PC-9 (cell line): ENCODE data around the gene LUZP1. TPM values are rescaled to one million over a fixed set of nuclear protein-coding genes. Genes with fewer than 3 reads are reported as not detected.

Source experiments
- BruUV-seq: library from RNA; stranded (reverse); fragments of 400-500 nt; replicated peaks from 2 replicates; lab custom pipeline; 2021; lab: Mats Ljungman, UMichigan
- CTCF ChIA-PET: fragments of 300-600 bp; sonication (Branson Sonifier 250); formaldehyde crosslinking; loops from one replicate; lab custom pipeline; 2022; ENCODE audit warnings: antibody characterized with exemption; lab: Charles Lee
- POLR2A ChIA-PET: fragments of 300-600 bp; sonication (Branson Sonifier 250); formaldehyde crosslinking; loops from one replicate; lab custom pipeline; 2022; ENCODE audit warnings: antibody characterized with exemption; ENCODE audit not compliant: unreplicated experiment; lab: Charles Lee
- DNase-seq, 2 experiments: peaks; one replicate each; pipeline versions ENCODE4 v3.0.0 to v3.0.0-alpha.2; 2015 to 2022; ENCODE audit warnings: mixed read lengths in 1 of 2
- H2AFZ ChIP-seq: fragments of 200-600 bp; sonication (generic); 2 replicates; pipeline ENCODE4 v1.8.1; 2017; ENCODE audit warnings: antibody characterized with exemption
- H3F3A ChIP-seq: fragments of 200-600 bp; sonication (generic); 2 replicates; pipeline ENCODE4 v1.8.1; 2017; ENCODE audit warnings: antibody characterized with exemption, mild to moderate bottlenecking, low read depth; ENCODE audit not compliant: insufficient read depth
- H3K27ac ChIP-seq: fragments of 200-600 bp; sonication (generic); 2 replicates; pipeline ENCODE4 v1.6.1; 2016; ENCODE audit warnings: mixed run types
- H3K27me3 ChIP-seq: fragments of 200-600 bp; sonication (generic); 2 replicates; pipeline ENCODE4 v1.6.1; 2016; ENCODE audit warnings: low read depth, mixed run types; ENCODE audit not compliant: insufficient read depth
- H3K36me3 ChIP-seq: fragments of 200-600 bp; sonication (generic); 2 replicates; pipeline ENCODE4 v1.6.1; 2016; ENCODE audit warnings: low read depth, mixed run types
- H3K4me1 ChIP-seq: fragments of 200-600 bp; sonication (generic); replicated peaks from 2 replicates; pipeline ENCODE4 v1.6.1; 2016; ENCODE audit warnings: mixed run types; ENCODE audit not compliant: insufficient read depth
- H3K4me2 ChIP-seq: fragments of 200-600 bp; sonication (generic); 2 replicates; pipeline ENCODE4 v1.6.1; 2017; ENCODE audit warnings: mixed run types
- H3K4me3 ChIP-seq: fragments of 200-600 bp; sonication (generic); 2 replicates; pipeline ENCODE4 v1.6.1; 2016; ENCODE audit warnings: mixed run types
- H3K79me2 ChIP-seq: fragments of 200-600 bp; sonication (generic); 2 replicates; pipeline ENCODE4 v1.6.1; 2017; ENCODE audit warnings: low read depth, mixed run types
- H3K9me2 ChIP-seq: fragments of 200-600 bp; sonication (generic); 2 replicates; pipeline ENCODE4 v1.8.1; 2017; ENCODE audit warnings: mild to moderate bottlenecking; ENCODE audit not compliant: insufficient read depth
- H3K9me3 ChIP-seq: fragments of 200-600 bp; sonication (generic); 2 replicates; pipeline ENCODE4 v1.8.1; 2016; ENCODE audit warnings: low read depth; ENCODE audit not compliant: insufficient read depth
- H4K20me1 ChIP-seq: fragments of 200-600 bp; sonication (generic); 2 replicates; pipeline ENCODE4 v1.8.1; 2017; ENCODE audit not compliant: insufficient read depth
- CTCF ChIP-seq: fragments of 200-600 bp; sonication (generic); conservative IDR thresholded peaks from 2 replicates; pipeline ENCODE4 v1.6.1; 2017; ENCODE audit warnings: mixed run types, antibody characterized with exemption, mild to moderate bottlenecking, moderate library complexity
- EZH2 ChIP-seq: fragments of 200-600 bp; sonication (generic); IDR thresholded peaks from 2 replicates; pipeline ENCODE4 v1.8.0; 2017; ENCODE audit warnings: antibody characterized with exemption, low read depth
- intact Hi-C: fragments of 100-400 bp; cut with micrococcal nuclease; formaldehyde crosslinking; loops from one replicate; pipeline ENCODE4 v1.10.0; 2022; ENCODE audit not compliant: unreplicated experiment
- total RNA-seq: library from RNA; stranded (reverse); gene quantifications from 2 replicates; pipeline ENCODE4 v1.2.3, GENCODE V29; 2021

LUZP1 gene
- total RNA-seq, 1 experiment from 2014 or later = 35.0 TPM

DNA sequence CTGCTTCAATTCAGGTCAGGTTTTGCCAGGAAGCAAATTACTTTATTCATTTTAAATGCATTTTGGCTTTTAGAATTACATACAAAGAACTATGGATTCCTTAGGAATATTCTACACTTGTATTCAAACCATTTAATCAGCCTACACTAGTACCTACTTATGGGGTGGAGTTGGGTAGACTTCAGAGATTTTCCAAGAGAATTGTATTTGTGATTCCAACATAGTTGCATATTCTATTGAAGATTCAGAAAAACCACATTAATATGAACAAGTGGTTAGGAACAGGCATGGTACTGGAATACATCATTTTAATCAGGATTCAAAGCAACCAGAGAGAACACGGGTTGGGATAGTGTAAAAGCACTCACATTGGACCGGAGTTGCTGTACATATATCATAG is 33.4 kb downstream of the LUZP1 start:
- POLR2A ChIA-PET = no interaction called here
- Histone ChIP-seq H3K27me3 (no peaks in the 10 kb centered on the region), H3K4me3 (no peak overlapping the region), H3K79me2 (peaks cover 45% of the 10 kb centered on the region), H3F3A (peaks cover 5% of the 10 kb centered on the region; the same call in 1 of the 2 replicates), H3K9me3 (no peaks in the 10 kb centered on the region), H3K27ac (no peak overlapping the region), H4K20me1 (0 out of 2 replicates have a peak, but pooled peaks cover 5% of the 10 kb centered on the region), H3K4me2 (no peak overlapping the region), H3K4me1 (no peaks in the 10 kb centered on the region), H3K36me3 (no peaks in the 10 kb centered on the region), H2AFZ (no peak overlapping the region), H3K9me2 (no peaks in the 10 kb centered on the region)
- TF ChIP-seq CTCF = no peak
- TF ChIP-seq EZH2 = no peak
- no TSS peak for BruUV-seq
- DNase-seq = no peak
- intact Hi-C loops = no loop called here
- CTCF ChIA-PET = interaction anchor here (0.7 kb wide), 1 partner anchor 25 kb away, joined by 6 read pairs; no protein-coding TSS in a partner anchor

- H3F3A ChIP-seq = peaks cover 5% of the 10 kb centered on the region; the same call in 1 of the 2 replicates
- no peak overlapping the region for H3K27ac ChIP-seq
- no peaks in the 10 kb centered on the region for H3K9me2 ChIP-seq
- H3K36me3 ChIP-seq = no peaks in the 10 kb centered on the region
- DNase-seq = no peak
- no peak overlapping the region for H2AFZ ChIP-seq
- H4K20me1 ChIP-seq = 0 out of 2 replicates have a peak, but pooled peaks cover 5% of the 10 kb centered on the region
- CTCF ChIA-PET = no interaction called here
- intact Hi-C loops = no loop called here
- peaks cover 43% of the 10 kb centered on the region for H3K79me2 ChIP-seq
- POLR2A ChIA-PET = no interaction called here
- no peaks in the 10 kb centered on the region for H3K9me3 ChIP-seq
- no peak overlapping the region for H3K4me3 ChIP-seq
- no TSS peak for BruUV-seq
- H3K4me2 ChIP-seq = no peak overlapping the region
- H3K27me3 ChIP-seq = no peaks in the 10 kb centered on the region
- TF ChIP-seq CTCF (no peak), EZH2 (no peak)
- H3K4me1 ChIP-seq = no peaks in the 10 kb centered on the region
Measured at GRCh38 chr1:23134055-23134454, 34.6 kb downstream of the LUZP1 start.

DNA sequence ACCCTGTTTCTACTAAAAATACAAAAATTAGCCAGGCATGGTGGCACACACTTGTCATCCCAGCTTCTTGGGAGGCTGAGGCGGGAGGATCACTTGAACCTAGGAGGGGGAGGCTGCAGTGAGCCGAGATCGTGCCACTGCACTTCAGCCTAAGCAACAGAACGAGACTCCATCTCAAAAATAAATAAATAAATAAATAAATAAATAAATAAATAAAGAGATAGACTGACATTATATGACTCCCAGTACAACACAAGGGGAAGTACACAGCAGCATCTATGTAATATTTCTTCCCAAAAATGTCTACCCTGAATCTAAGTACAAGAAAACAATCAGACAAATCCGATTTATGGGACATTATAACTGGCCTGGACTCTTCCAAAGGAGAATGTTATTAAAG is 35.1 kb downstream of the LUZP1 start:
- no TSS peak for BruUV-seq
- no peaks in the 10 kb centered on the region for H3K27me3 ChIP-seq
- CTCF ChIA-PET = no interaction called here

More for the DNA sequence above, 35.1 kb downstream of the LUZP1 start:
- intact Hi-C loops = no loop called here
- Histone ChIP-seq H3K9me2 (no peaks in the 10 kb centered on the region), H3K9me3 (no peaks in the 10 kb centered on the region), H3K79me2 (peaks cover 47% of the 10 kb centered on the region), H3F3A (peaks cover 5% of the 10 kb centered on the region; the same call in 1 of the 2 replicates), H3K4me2 (no peak overlapping the region), H2AFZ (no peak overlapping the region), H3K27ac (no peak overlapping the region), H3K4me1 (no peaks in the 10 kb centered on the region), H3K4me3 (no peak overlapping the region), H3K36me3 (no peaks in the 10 kb centered on the region), H4K20me1 (0 out of 2 replicates have a peak, but pooled peaks cover 5% of the 10 kb centered on the region)
- DNase-seq = no peak
- TF ChIP-seq CTCF (no peak), EZH2 (no peak)
- POLR2A ChIA-PET = no interaction called here
